PC-3 (cell line): ENCODE results near the gene CFAP97D2. TPM values are rescaled to one million over a fixed set of nuclear protein-coding genes. Genes with fewer than 3 reads are reported as not detected.

Experiments
- ATAC-seq: fragments of 200-7000 bp; cut with Tn5 transposase; 2 replicates; pipeline ENCODE4 v1.9.1; 2020; ENCODE audit warnings: mild to moderate bottlenecking, moderate library complexity
- BruUV-seq: library from RNA; stranded (reverse); fragments of 400-500 nt; replicated peaks from 2 replicates; lab custom pipeline; 2021; lab: Mats Ljungman, UMichigan
- CTCF ChIA-PET: fragments of 300-600 bp; sonication (Branson Sonifier 250); formaldehyde crosslinking; loops from one replicate; lab custom pipeline; 2022; ENCODE audit warnings: antibody characterized with exemption; lab: Charles Lee
- POLR2A ChIA-PET: fragments of 300-600 bp; sonication (Branson Sonifier 250); formaldehyde crosslinking; loops from one replicate; lab custom pipeline; 2022; ENCODE audit warnings: antibody characterized with exemption; ENCODE audit not compliant: unreplicated experiment; lab: Charles Lee
- DNase-seq: peaks from one replicate; pipeline ENCODE4 v3.0.0-alpha.2; 2015
- H2AFZ ChIP-seq: fragments of 300-600 bp; sonication (generic); 2 replicates; pipeline ENCODE4 v1.6.0; 2016; ENCODE audit warnings: antibody characterized with exemption, low read length
- H3F3A ChIP-seq: fragments of 300-600 bp; sonication (generic); one replicate; pipeline ENCODE4 v1.6.0; 2017; ENCODE audit warnings: antibody characterized with exemption, low read length, control low read depth, mild to moderate bottlenecking; ENCODE audit not compliant: unreplicated experiment
- H3K27ac ChIP-seq: fragments of 300-600 bp; sonication (generic); 2 replicates; pipeline ENCODE4 v1.5.1; 2016; ENCODE audit warnings: mild to moderate bottlenecking, low read length
- H3K27me3 ChIP-seq: fragments of 300-600 bp; sonication (generic); 2 replicates; pipeline ENCODE4 v1.6.1; 2016; ENCODE audit warnings: low read length, mixed read lengths
- H3K36me3 ChIP-seq: fragments of 300-600 bp; sonication (generic); 2 replicates; pipeline ENCODE4 v1.6.1; 2016; ENCODE audit warnings: low read depth, mixed run types, low read length, mixed read lengths
- H3K4me1 ChIP-seq: fragments of 300-600 bp; sonication (generic); 2 replicates; pipeline ENCODE4 v1.5.1; 2016; ENCODE audit warnings: low read length; ENCODE audit not compliant: insufficient read depth
- H3K4me2 ChIP-seq: fragments of 300-600 bp; sonication (generic); 2 replicates; pipeline ENCODE4 v1.6.0; 2016; ENCODE audit warnings: low read length
- H3K4me3 ChIP-seq: fragments of 300-600 bp; sonication (generic); 2 replicates; pipeline ENCODE4 v1.5.1; 2016; ENCODE audit warnings: mild to moderate bottlenecking, low read length, mixed read lengths
- H3K79me2 ChIP-seq: fragments of 300-600 bp; sonication (generic); 2 replicates; pipeline ENCODE4 v1.6.1; 2017; ENCODE audit warnings: low read length, mixed read lengths
- H3K9ac ChIP-seq: fragments of 300-600 bp; sonication (generic); 2 replicates; pipeline ENCODE4 v1.6.0; 2016; ENCODE audit warnings: mild to moderate bottlenecking, low read length
- H3K9me2 ChIP-seq: fragments of 300-600 bp; sonication (generic); replicated peaks from 2 replicates; pipeline ENCODE4 v1.6.1; 2016; ENCODE audit warnings: mixed run types, low read length, mixed read lengths
- H3K9me3 ChIP-seq: fragments of 300-600 bp; sonication (generic); 2 replicates; pipeline ENCODE4 v1.6.1; 2016; ENCODE audit warnings: low read length, mixed read lengths
- H4K20me1 ChIP-seq: fragments of 300-600 bp; sonication (generic); 2 replicates; pipeline ENCODE4 v1.6.1; 2016; ENCODE audit warnings: low read length, mixed read lengths
- CTCF ChIP-seq: fragments of 300-600 bp; sonication (generic); conservative IDR thresholded peaks from 2 replicates; pipeline ENCODE4 v1.5.1; 2017; ENCODE audit warnings: antibody characterized with exemption, low read depth, mild to moderate bottlenecking, low read length
- EZH2 ChIP-seq: fragments of 300-600 bp; sonication (generic); IDR thresholded peaks from one replicate; pipeline ENCODE4 v1.6.1; 2017; ENCODE audit warnings: antibody characterized with exemption, mild to moderate bottlenecking, low read length; ENCODE audit not compliant: unreplicated experiment
- EZH2phosphoT487 ChIP-seq: fragments of 300-600 bp; sonication (generic); IDR thresholded peaks from 2 replicates; pipeline ENCODE4 v1.6.1; 2018; ENCODE audit warnings: mild to moderate bottlenecking, antibody characterized with exemption, low read length, borderline replicate concordance
- intact Hi-C: fragments of 100-400 bp; cut with micrococcal nuclease; formaldehyde crosslinking; loops from 2 replicates; pipeline ENCODE4 v1.9.0; 2023
- total RNA-seq: library from RNA; depleted of rRNA; stranded (reverse); fragments of >200 nt; gene quantifications from 2 replicates; pipeline ENCODE4 v1.2.3, GENCODE V29; 2014

The CFAP97D2 gene
- total RNA-seq, 1 experiment from 2014 or later = not detected

DNA sequence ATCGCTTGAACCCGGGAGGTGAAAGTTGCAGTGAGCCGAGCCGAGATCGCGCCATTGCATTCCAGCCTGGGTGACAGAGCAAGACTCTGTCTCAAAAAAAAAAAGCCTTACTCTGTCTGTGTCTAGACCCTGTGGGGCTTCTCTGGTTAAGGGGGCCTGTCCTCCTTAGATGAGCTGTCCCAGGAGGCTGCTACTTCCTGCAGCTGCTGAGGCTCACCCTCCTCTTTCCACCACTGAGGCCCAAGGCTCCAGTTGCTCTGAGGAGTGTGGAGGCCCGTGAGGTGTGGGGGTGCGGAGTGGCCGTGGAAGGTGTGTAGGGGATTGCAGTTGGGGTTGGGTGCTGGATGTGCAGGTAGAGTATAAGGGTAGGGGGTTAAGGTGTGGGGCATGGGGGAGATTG is 24.6 kb upstream of the CFAP97D2 start:
- Histone ChIP-seq H3K27ac (no peak overlapping the region), H2AFZ (no peak overlapping the region), H3K9me2 (no peaks in the 10 kb centered on the region), H3K79me2 (no peaks in the 10 kb centered on the region), H3F3A (no peaks in the 10 kb centered on the region), H3K4me2 (no peak overlapping the region), H3K36me3 (no peaks in the 10 kb centered on the region), H3K4me1 (peaks cover 15% of the 10 kb centered on the region), H4K20me1 (no peaks in the 10 kb centered on the region), H3K27me3 (no peaks in the 10 kb centered on the region), H3K9me3 (no peaks in the 10 kb centered on the region), H3K4me3 (no peak overlapping the region), H3K9ac (no peak overlapping the region)
- POLR2A ChIA-PET = no interaction called here
- TF ChIP-seq CTCF (no peak), EZH2phosphoT487 (no peak), EZH2 (no peak)
- no TSS peak for BruUV-seq
- CTCF ChIA-PET = no interaction called here
- ATAC-seq (no peak), DNase-seq (no peak)
- intact Hi-C loops = loop anchor here (5.0 kb wide), 1 partner anchor 68 kb away; no protein-coding TSS in a partner anchor

GRCh38 chr13:114155320-114155719 is 23.7 kb upstream of the CFAP97D2 start:
- H3K27me3 ChIP-seq = no peaks in the 10 kb centered on the region
- intact Hi-C loops = no loop called here
- DNase-seq (no peak), ATAC-seq (no peak)
- H3K9me3 ChIP-seq = no peaks in the 10 kb centered on the region
- no peak for TF ChIP-seq CTCF
- no peak for TF ChIP-seq EZH2phosphoT487
- TF ChIP-seq EZH2 = no peak
- H3K9me2 ChIP-seq = no peaks in the 10 kb centered on the region
- H3K9ac ChIP-seq = no peak overlapping the region
- no peaks in the 10 kb centered on the region for H3K36me3 ChIP-seq
- no peaks in the 10 kb centered on the region for H4K20me1 ChIP-seq
- H3F3A ChIP-seq = no peaks in the 10 kb centered on the region
- BruUV-seq = no TSS peak
- no peak overlapping the region for H3K27ac ChIP-seq
- peaks cover 15% of the 10 kb centered on the region for H3K4me1 ChIP-seq
- CTCF ChIA-PET = no interaction called here
- no peak overlapping the region for H3K4me2 ChIP-seq
- no peaks in the 10 kb centered on the region for H3K79me2 ChIP-seq
- no peak overlapping the region for H3K4me3 ChIP-seq
- POLR2A ChIA-PET = no interaction called here
- H2AFZ ChIP-seq = no peak overlapping the region

DNA sequence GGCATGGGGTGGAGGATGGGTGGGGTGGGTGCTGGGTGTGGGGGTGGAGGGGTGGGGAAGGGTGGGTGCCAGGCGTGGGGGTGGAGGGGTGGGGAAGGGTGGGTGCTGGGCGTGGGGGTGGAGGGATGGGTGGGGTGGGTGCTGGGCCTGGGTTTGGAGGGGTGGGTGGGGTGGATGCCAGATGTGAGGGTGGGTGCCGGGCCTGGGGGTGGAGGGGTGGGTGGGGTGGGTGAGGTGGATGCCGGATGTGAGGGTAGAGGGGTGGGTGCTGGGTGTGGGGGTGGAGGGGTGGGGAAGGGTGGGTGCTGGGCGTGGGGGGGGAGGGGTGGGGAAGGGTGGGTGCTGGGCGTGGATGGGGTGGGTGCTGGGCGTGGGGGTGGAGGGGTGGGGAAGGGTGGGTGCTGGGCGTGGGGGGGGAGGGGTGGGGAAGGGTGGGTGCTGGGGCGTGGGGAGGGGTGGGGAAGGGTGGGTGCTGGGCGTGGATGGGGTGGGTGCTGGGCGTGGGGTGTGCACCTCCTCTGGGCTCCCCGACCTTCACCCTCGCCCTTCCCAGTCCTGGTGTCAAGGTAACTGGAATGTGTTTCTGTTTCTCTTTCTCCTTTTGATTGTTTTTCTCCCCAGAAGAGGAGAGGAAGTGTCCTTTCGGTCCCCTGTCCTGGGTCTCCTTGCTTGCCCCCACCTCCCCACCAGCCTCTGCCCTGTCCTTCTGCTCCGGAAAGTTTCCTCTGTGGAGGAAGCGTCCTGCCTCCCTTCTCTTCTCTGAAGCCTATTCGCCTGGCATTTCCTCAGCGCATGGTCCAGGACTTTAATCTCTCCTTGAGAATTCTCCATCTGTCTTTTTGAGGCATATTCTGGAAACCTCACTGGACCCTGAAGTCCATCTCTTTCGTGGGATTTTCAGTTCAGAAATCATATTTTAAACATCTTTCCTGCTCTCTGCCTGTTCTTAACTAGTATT is 22.9 kb upstream of the CFAP97D2 start:
- no peak overlapping the region for H3K4me3 ChIP-seq
- H3K79me2 ChIP-seq = no peaks in the 10 kb centered on the region
- H3K36me3 ChIP-seq = no peaks in the 10 kb centered on the region
- ATAC-seq (no peak), DNase-seq (no peak)
- TF ChIP-seq EZH2phosphoT487 = no peak
- no peak for TF ChIP-seq CTCF
- no peak for TF ChIP-seq EZH2
- H3K9me3 ChIP-seq = no peaks in the 10 kb centered on the region
- no peaks in the 10 kb centered on the region for H4K20me1 ChIP-seq
- H3K27ac ChIP-seq = no peak overlapping the region
- H3K27me3 ChIP-seq = no peaks in the 10 kb centered on the region
- no peak overlapping the region for H3K9ac ChIP-seq
- no peak overlapping the region for H3K4me2 ChIP-seq
- ChIA-PET POLR2A (no interaction called here), CTCF (no interaction called here)
- no TSS peak for BruUV-seq
- peaks cover 12% of the 10 kb centered on the region for H3K4me1 ChIP-seq
- intact Hi-C loops = no loop called here
- H3K9me2 ChIP-seq = no peaks in the 10 kb centered on the region
- no peak overlapping the region for H2AFZ ChIP-seq
- H3F3A ChIP-seq = no peaks in the 10 kb centered on the region
